ENCODE results near the gene CAMKMT.

Gene CAMKMT

GRCh38 chr2:44774826-44775492 is 413.2 kb downstream of the CAMKMT start:
- H3K27ac ChIP-seq (ENCODE audit: poor library complexity, severe bottlenecking): no peak overlapping the region

DNA sequence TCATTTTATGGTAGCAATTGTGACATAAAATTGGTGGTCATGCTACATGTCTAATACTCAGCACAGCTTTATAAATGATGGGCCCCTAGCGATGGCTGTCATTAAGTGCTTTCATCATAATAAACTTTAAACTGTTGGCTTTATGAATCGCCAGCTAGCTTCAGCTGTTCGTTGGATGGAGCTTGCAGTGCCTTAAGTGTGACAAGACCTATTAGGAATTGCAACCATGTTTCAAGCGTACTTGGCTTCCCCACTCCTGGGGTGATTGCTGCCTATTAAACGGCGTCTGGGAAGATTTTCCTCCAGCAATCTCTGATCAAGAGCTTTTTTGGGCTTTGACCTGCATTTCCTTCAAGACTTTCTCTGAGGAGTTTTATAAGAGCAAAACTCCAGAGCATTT is 415.3 kb downstream of the CAMKMT start:
- Histone ChIP-seq H3K27me3 (ENCODE audit: insufficient read depth, poor library complexity, severe bottlenecking) (no peaks in the 10 kb centered on the region), H3K36me3 (ENCODE audit: low read depth) (no peaks in the 10 kb centered on the region), H3K4me1 (ENCODE audit: insufficient read depth, poor library complexity, severe bottlenecking) (no peaks in the 10 kb centered on the region), H3K4me3 (ENCODE audit: severe bottlenecking) (no peak overlapping the region), H3K9me3 (ENCODE audit: severe bottlenecking) (no peaks in the 10 kb centered on the region), H3K27ac (ENCODE audit: poor library complexity, severe bottlenecking) (no peak overlapping the region)
- TF ChIP-seq CTCF (IDR thresholded peaks at IDR 0.05; ENCODE audit: poor library complexity, severe bottlenecking): no peak
- ATAC-seq (ENCODE audit: low read depth) (no peak), DNase-seq (ENCODE audit: low spot score) (no peak)

More at GRCh38 chr2:44774826-44775492, 413.2 kb downstream of the CAMKMT start:
- Histone ChIP-seq H3K4me1 (ENCODE audit: insufficient read depth, poor library complexity, severe bottlenecking) (no peaks in the 10 kb centered on the region), H3K9me3 (ENCODE audit: severe bottlenecking) (no peaks in the 10 kb centered on the region), H3K27me3 (ENCODE audit: insufficient read depth, poor library complexity, severe bottlenecking) (no peaks in the 10 kb centered on the region), H3K4me3 (ENCODE audit: severe bottlenecking) (no peak overlapping the region), H3K36me3 (ENCODE audit: low read depth) (no peaks in the 10 kb centered on the region)
- no peak for TF ChIP-seq CTCF (IDR thresholded peaks at IDR 0.05; ENCODE audit: poor library complexity, severe bottlenecking)
- no peak for ATAC-seq (ENCODE audit: low read depth)
- DNase-seq (ENCODE audit: low spot score): no peak

DNA sequence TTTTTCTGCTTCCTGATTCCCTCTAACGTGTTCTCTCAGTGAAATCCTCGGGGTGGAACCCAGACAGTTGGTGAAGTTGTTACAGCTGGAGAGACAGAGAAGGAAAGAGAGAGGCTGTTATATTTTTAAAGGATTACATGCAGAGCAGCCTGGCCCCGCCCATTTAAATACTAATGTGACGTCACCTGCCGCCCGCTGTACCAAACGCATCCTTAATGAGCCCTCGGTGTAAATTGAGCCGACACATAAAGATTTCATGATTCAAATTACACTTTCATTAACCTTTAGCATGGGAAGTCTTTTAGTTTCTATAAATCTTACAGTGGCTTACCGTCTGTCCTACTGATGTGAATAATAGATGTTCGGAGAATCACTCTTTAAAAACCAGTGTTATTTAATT is 415.8 kb downstream of the CAMKMT start:
- TF ChIP-seq CTCF (IDR thresholded peaks at IDR 0.05; ENCODE audit: poor library complexity, severe bottlenecking): no peak
- Histone ChIP-seq H3K9me3 (ENCODE audit: severe bottlenecking) (no peaks in the 10 kb centered on the region), H3K27me3 (ENCODE audit: insufficient read depth, poor library complexity, severe bottlenecking) (no peaks in the 10 kb centered on the region), H3K27ac (ENCODE audit: poor library complexity, severe bottlenecking) (no peak overlapping the region), H3K4me1 (ENCODE audit: insufficient read depth, poor library complexity, severe bottlenecking) (no peaks in the 10 kb centered on the region), H3K4me3 (ENCODE audit: severe bottlenecking) (no peak overlapping the region), H3K36me3 (ENCODE audit: low read depth) (no peaks in the 10 kb centered on the region)
- ATAC-seq (ENCODE audit: low read depth) (no peak), DNase-seq (ENCODE audit: low spot score) (no peak)

- H3K9me3 ChIP-seq (ENCODE audit: severe bottlenecking): no peaks in the 10 kb centered on the region
- no peaks in the 10 kb centered on the region for H3K27me3 ChIP-seq (ENCODE audit: insufficient read depth, poor library complexity, severe bottlenecking)
- no peak for TF ChIP-seq CTCF (IDR thresholded peaks at IDR 0.05; ENCODE audit: poor library complexity, severe bottlenecking)
- H3K4me1 ChIP-seq (ENCODE audit: insufficient read depth, poor library complexity, severe bottlenecking): no peaks in the 10 kb centered on the region
- H3K27ac ChIP-seq (ENCODE audit: poor library complexity, severe bottlenecking): no peak overlapping the region
- DNase-seq (ENCODE audit: low spot score): no peak
- no peak overlapping the region for H3K4me3 ChIP-seq (ENCODE audit: severe bottlenecking)
- no peak for ATAC-seq (ENCODE audit: low read depth)
- H3K36me3 ChIP-seq (ENCODE audit: low read depth): no peaks in the 10 kb centered on the region
These were observed 416.5 kb downstream of the CAMKMT start for GRCh38 chr2:44778221-44778654.

Measured in RWPE2 (cell line).